GM12878 (cell line): ENCODE measurements around the gene ZSCAN22. TPM values are rescaled to one million over a fixed set of nuclear protein-coding genes. Genes with fewer than 3 reads are reported as not detected.

ENCODE experiments used
- BACH1 ChIP-seq: fragments of 450-650 bp; IDR thresholded peaks from 2 replicates; pipeline ENCODE4 v1.6.1; 2017; ENCODE audit warnings: mild to moderate bottlenecking, borderline replicate concordance
- DPF2 ChIP-seq: fragments of 450-650 bp; IDR thresholded peaks from 2 replicates; pipeline ENCODE4 v1.6.1; 2017; ENCODE audit warnings: mild to moderate bottlenecking
- EP300 ChIP-seq, 2 experiments: fragments of 150-350 bp in 1 of 2; IDR thresholded peaks; 2 replicates each; pipeline ENCODE4 v1.6.1; 2011 to 2012; ENCODE audit warnings: low read depth in 2 of 2, low read length in 2 of 2, borderline replicate concordance in 1 of 2, improper control_type of control experiment in 1 of 2, inconsistent platforms in 1 of 2; ENCODE audit not compliant: control insufficient read depth in 1 of 2
- NR2C2 ChIP-seq: IDR thresholded peaks from 2 replicates; pipeline ENCODE4 v1.6.1; 2011; ENCODE audit warnings: borderline replicate concordance, low read depth; ENCODE audit not compliant: control insufficient read depth, insufficient read length
- PML ChIP-seq: IDR thresholded peaks from 2 replicates; pipeline ENCODE4 v1.6.1; 2012; ENCODE audit warnings: low read length, inconsistent platforms
- SPI1 ChIP-seq: IDR thresholded peaks from 2 replicates; pipeline ENCODE4 v1.6.1; 2011; ENCODE audit warnings: low read depth, mild to moderate bottlenecking, low read length, moderate library complexity, borderline replicate concordance; ENCODE audit not compliant: insufficient read depth
- SUZ12 ChIP-seq: fragments of 200-600 bp; sonication (generic); IDR thresholded peaks from one replicate; pipeline ENCODE4 v1.6.1; 2018; ENCODE audit warnings: antibody characterized with exemption, mild to moderate bottlenecking; ENCODE audit not compliant: unreplicated experiment
- polyA plus RNA-seq, 11 experiments: library from polyadenylated mRNA; depleted of rRNA in 4 of 11; unstranded in 6 of 11; stranded (reverse) in 5 of 11; fragments of >200 nt; fragmentation: Nextera tagmentation in 4 of 11; fragmentation: Illumina TruSeq in 1 of 11; extraction: Ambion mirVana in 4 of 11; extraction: Trizol in 1 of 11; gene quantifications; 1 replicate in 1 of 11; 2 replicates in 10 of 11; pipeline versions ENCODE4 v1.2.1 to v1.2.3, GENCODE V29; 2011 to 2016; ENCODE audit warnings: inconsistent platforms in 2 of 11, missing spikeins in 2 of 11, low read depth in 1 of 11
- total RNA-seq, 4 experiments: library from RNA; depleted of rRNA in 3 of 4; stranded (reverse); fragments of >200 nt in 3 of 4; fragmentation: Illumina TruSeq in 1 of 4; extraction: Trizol in 1 of 4; gene quantifications; 2 replicates each; pipeline versions ENCODE4 v1.2.1 to v1.2.3, GENCODE V29; 2013 to 2021
- TF ChIP-seq, protein P1 (sequence below): fragments of 450-650 bp; IDR thresholded peaks from 2 replicates; pipeline ENCODE4 v1.6.1; 2017; ENCODE audit warnings: mild to moderate bottlenecking, moderate library complexity

The ZSCAN22 gene
- total and polyA plus RNA-seq, 10 of the 15 experiments (the other 5 are each of a cell fraction or from before 2014, with no cell fraction given) = 0.49 to 3.9 (median 2.6) TPM

DNA sequence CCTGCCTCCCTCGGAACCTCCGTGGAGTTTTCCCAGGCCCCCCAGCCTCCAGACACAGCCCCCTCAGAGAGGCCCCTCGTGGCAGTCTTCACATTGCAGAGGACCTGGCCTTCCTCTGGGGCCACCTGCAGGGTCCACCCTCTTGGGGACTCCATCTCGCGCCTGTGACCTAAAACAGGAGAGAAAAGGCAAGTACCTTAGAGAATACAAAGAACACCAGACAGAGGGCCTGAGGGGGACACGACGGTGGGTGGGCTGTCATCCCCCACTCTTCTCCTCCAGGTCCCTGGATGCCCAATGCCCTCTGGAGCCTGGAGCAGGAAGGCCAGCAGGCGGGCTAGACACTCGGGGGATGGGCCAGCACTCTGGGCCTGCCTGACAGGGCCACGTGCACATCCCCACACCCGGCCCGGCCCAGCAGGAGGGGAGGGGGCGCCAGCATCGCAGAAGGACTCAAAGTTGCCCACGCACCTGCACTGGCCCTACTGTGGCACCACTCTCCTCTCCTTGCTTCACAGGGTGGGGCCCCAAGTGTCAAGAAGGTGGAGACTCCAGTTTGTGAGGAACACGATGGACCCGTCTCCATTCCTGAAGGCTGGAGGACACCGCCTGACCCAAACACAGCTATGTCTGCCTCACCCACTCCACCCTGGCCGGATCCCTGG is 30.8 kb downstream of the ZSCAN22 start (continued):
- TF ChIP-seq SUZ12 (no peak), NR2C2 (no peak), SPI1 (no peak), PML (no peak), BACH1 (no peak), EP300 (IDR thresholded peaks at IDR 0.05; ENCODE audit: borderline replicate concordance in 1 of 2, control insufficient read depth in 1 of 2, low read depth in 2 of 2, low read length in 2 of 2) (no peak), DPF2 (no peak)
- TF ChIP-seq, protein P1, sequence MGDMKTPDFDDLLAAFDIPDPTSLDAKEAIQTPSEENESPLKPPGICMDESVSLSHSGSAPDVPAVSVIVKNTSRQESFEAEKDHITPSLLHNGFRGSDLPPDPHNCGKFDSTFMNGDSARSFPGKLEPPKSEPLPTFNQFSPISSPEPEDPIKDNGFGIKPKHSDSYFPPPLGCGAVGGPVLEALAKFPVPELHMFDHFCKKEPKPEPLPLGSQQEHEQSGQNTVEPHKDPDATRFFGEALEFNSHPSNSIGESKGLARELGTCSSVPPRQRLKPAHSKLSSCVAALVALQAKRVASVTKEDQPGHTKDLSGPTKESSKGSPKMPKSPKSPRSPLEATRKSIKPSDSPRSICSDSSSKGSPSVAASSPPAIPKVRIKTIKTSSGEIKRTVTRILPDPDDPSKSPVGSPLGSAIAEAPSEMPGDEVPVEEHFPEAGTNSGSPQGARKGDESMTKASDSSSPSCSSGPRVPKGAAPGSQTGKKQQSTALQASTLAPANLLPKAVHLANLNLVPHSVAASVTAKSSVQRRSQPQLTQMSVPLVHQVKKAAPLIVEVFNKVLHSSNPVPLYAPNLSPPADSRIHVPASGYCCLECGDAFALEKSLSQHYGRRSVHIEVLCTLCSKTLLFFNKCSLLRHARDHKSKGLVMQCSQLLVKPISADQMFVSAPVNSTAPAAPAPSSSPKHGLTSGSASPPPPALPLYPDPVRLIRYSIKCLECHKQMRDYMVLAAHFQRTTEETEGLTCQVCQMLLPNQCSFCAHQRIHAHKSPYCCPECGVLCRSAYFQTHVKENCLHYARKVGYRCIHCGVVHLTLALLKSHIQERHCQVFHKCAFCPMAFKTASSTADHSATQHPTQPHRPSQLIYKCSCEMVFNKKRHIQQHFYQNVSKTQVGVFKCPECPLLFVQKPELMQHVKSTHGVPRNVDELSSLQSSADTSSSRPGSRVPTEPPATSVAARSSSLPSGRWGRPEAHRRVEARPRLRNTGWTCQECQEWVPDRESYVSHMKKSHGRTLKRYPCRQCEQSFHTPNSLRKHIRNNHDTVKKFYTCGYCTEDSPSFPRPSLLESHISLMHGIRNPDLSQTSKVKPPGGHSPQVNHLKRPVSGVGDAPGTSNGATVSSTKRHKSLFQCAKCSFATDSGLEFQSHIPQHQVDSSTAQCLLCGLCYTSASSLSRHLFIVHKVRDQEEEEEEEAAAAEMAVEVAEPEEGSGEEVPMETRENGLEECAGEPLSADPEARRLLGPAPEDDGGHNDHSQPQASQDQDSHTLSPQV = no peak
